Uterus (tissue), 4 donors: ENCODE results near the gene TRAF3IP3. TPM values are rescaled to one million over a fixed set of nuclear protein-coding genes. Genes with fewer than 3 reads are reported as not detected.

Source experiments
- DNase-seq, 2 donors: peaks; one replicate each; pipeline ENCODE4 v3.0.0-alpha.2; 2019 to 2020
- H3K27ac ChIP-seq, 2 donors: fragments of 200-600 bp; sonication (generic); 1 replicate in 1 of 2; 2 replicates in 1 of 2; pipeline ENCODE4 v1.5.1; 2016 to 2018
- H3K27me3 ChIP-seq, 2 donors: fragments of 200-600 bp; sonication (generic); one replicate each; pipeline ENCODE4 v1.5.1; 2018 to 2019; ENCODE audit warnings: control low read depth in 1 of 2
- H3K36me3 ChIP-seq, 2 donors: fragments of 200-600 bp; sonication (generic); one replicate each; pipeline ENCODE4 v1.5.1; 2019; ENCODE audit warnings: control low read depth in 1 of 2
- H3K4me1 ChIP-seq, 2 donors: fragments of 200-600 bp; sonication (generic); one replicate each; pipeline ENCODE4 v1.5.1; 2018 to 2019; ENCODE audit warnings: control low read depth in 1 of 2
- H3K4me3 ChIP-seq, 2 donors: fragments of 200-600 bp; sonication (generic); 1 replicate in 1 of 2; 2 replicates in 1 of 2; pipeline ENCODE4 v1.5.1; 2018 to 2019; ENCODE audit warnings: mild to moderate bottlenecking in 1 of 2
- H3K9me3 ChIP-seq, 2 donors: fragments of 200-600 bp; sonication (generic); one replicate each; pipeline ENCODE4 v1.5.1; 2019; ENCODE audit warnings: control low read depth in 1 of 2
- POLR2A ChIP-seq, 2 donors: fragments of 450-650 bp; IDR thresholded peaks; one replicate each; pipeline ENCODE4 v1.6.1; 2016; ENCODE audit warnings: antibody characterized with exemption in 2 of 2, mild to moderate bottlenecking in 1 of 2, moderate library complexity in 1 of 2
- intact Hi-C: fragments of 100-400 bp; cut with DNase I; formaldehyde crosslinking; loops from one replicate; pipeline ENCODE4 v1.15.1; 2023; ENCODE audit warnings: low total_unique reads
- total RNA-seq, 4 donors: library from RNA; depleted of rRNA in 3 of 4; stranded (reverse); fragments of >200 nt in 3 of 4; gene quantifications; one replicate each; pipeline versions ENCODE4 v1.1.0 to v1.2.4, GENCODE V29; 2014 to 2023
- TF ChIP-seq, protein P1 (sequence below), 4 experiments: fragments of 200-600 bp in 2 of 4; fragments of 450-650 bp in 2 of 4; sonication (generic) in 2 of 4; IDR thresholded peaks; one replicate each; pipeline ENCODE4 v1.5.1; 2016 to 2019; ENCODE audit warnings: antibody characterized with exemption in 4 of 4, mild to moderate bottlenecking in 2 of 4, moderate library complexity in 1 of 4
- donor health status: DM: yes; HTN: yes; CAD: no.

TRAF3IP3 gene
- total RNA-seq, 4 donors from 2014 or later = 1.3 to 3.2 (median 1.3) TPM; not detected in 1

DNA sequence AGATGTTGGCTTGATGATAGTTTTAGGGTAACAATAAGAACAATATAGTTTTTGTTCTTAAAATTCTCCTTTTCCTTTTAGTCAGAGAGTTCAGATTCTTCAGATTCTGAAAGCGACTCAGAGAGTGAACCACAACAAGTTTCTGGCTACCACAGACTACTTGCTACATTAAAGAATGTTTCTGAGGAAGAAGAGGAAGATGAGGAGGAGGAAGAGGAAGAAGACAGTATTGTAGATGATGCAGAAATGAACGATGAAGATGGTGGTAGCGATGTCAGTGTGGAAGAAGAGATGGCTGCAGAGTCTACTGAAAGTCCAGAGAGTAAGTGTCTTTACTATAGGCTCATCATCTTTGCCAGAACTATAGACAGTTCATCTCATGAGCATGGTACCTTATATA lies 74.9 kb downstream of the TRAF3IP3 start:
- no peaks in the 10 kb centered on the region for H3K27me3 ChIP-seq
- intact Hi-C loops = no loop called here
- no peaks in the 10 kb centered on the region for H3K36me3 ChIP-seq
- no peaks in the 10 kb centered on the region for H3K9me3 ChIP-seq
- no peak for DNase-seq
- peaks cover 0 to 5% of the 10 kb centered on the region in 2 donors for H3K4me1 ChIP-seq
- TF ChIP-seq, protein P1, sequence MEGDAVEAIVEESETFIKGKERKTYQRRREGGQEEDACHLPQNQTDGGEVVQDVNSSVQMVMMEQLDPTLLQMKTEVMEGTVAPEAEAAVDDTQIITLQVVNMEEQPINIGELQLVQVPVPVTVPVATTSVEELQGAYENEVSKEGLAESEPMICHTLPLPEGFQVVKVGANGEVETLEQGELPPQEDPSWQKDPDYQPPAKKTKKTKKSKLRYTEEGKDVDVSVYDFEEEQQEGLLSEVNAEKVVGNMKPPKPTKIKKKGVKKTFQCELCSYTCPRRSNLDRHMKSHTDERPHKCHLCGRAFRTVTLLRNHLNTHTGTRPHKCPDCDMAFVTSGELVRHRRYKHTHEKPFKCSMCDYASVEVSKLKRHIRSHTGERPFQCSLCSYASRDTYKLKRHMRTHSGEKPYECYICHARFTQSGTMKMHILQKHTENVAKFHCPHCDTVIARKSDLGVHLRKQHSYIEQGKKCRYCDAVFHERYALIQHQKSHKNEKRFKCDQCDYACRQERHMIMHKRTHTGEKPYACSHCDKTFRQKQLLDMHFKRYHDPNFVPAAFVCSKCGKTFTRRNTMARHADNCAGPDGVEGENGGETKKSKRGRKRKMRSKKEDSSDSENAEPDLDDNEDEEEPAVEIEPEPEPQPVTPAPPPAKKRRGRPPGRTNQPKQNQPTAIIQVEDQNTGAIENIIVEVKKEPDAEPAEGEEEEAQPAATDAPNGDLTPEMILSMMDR (IDR thresholded peaks at IDR 0.05) = no peak
- TF ChIP-seq POLR2A (IDR thresholded peaks at IDR 0.05) = no peak
- H3K27ac ChIP-seq = no peak overlapping the region
- H3K4me3 ChIP-seq = no peak overlapping the region

DNA sequence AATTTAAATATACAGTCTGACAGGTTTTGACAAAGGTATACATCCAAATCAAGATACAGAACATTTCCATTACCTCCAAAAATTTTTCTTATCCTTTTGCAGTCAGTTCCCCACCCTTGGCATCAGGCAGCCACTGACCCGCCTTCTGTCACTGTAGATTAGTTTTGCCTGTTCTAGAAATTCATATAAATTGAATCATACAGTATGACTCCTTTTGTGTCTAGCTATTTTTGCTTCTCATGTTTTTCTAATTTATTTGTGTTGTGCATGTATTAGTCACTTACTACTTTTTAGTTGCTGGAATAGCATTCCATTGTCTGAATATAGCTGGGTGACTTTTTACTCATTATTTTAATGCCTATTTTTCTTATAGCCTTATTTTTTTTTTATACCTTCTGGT lies 75.8 kb downstream of the TRAF3IP3 start:
- Histone ChIP-seq H3K27ac (no peak overlapping the region), H3K27me3 (no peaks in the 10 kb centered on the region), H3K4me1 (peaks cover 0 to 5% of the 10 kb centered on the region in 2 donors), H3K9me3 (no peaks in the 10 kb centered on the region), H3K36me3 (no peaks in the 10 kb centered on the region), H3K4me3 (no peak overlapping the region)
- intact Hi-C loops = no loop called here
- DNase-seq = no peak
- TF ChIP-seq, protein P1 (IDR thresholded peaks at IDR 0.05) = no peak

Other genes starting within 250 kb of the TRAF3IP3 start
- 1 to 10 TPM in 1 of 4 donors, under 1 TPM in 1, not detected in 2; 0.43 to 5.6 TPM for gene CAMK1G, start 172.3 kb upstream of the TRAF3IP3 start, total RNA-seq
- 10 to 100 TPM in 1 of 4 donors, under 1 TPM in 2, not detected in 1; under 0.01 to 17.4 (median 0.37) TPM for gene LAMB3, start 103.6 kb upstream of the TRAF3IP3 start, total RNA-seq
- 10 to 100 TPM in 1 of 4 donors, 1 to 10 TPM in 1, not detected in 2; 4.5 to 13.2 TPM for gene G0S2, start 80.6 kb upstream of the TRAF3IP3 start, total RNA-seq
- gene HSD11B1, start 51.2 kb upstream of the TRAF3IP3 start, total RNA-seq = 10 to 100 TPM in 1 of 4 donors, 1 to 10 TPM in 2, under 1 TPM in 1; 0.59 to 12.8 (median 2.2) TPM
- gene C1orf74, start 28.5 kb downstream of the TRAF3IP3 start, total RNA-seq = 1 to 10 TPM in 3 of 4 donors, under 1 TPM in 1; 0.88 to 5.0 (median 1.3) TPM
- gene IRF6, start 50.1 kb downstream of the TRAF3IP3 start, total RNA-seq = 10 to 100 TPM in 1 of 4 donors, 1 to 10 TPM in 2, under 1 TPM in 1; 0.88 to 28.3 (median 4.0) TPM
- gene UTP25, start 71.9 kb downstream of the TRAF3IP3 start, total RNA-seq = 10 to 100 TPM in 2 of 4 donors, 1 to 10 TPM in 2; 6.8 to 12.4 (median 8.8) TPM
- gene SYT14, start 182.2 kb downstream of the TRAF3IP3 start, total RNA-seq = 1 to 10 TPM in 1 of 4 donors, under 1 TPM in 1, not detected in 2; under 0.01 to 1.0 TPM